ENCODE results near the gene EFNA5. TPM values are rescaled to one million over a fixed set of nuclear protein-coding genes. Genes with fewer than 3 reads are reported as not detected.
A peak's percentile ranks its signal among the peaks of the same experiment; 100 is the strongest.

Gene EFNA5
- total RNA-seq, 1 donor from 2014 or later = 10.2 TPM

- DNase-seq = no peak
- peaks cover 3% of the 10 kb centered on the region for H3K27me3 ChIP-seq (ENCODE audit: low read depth)
- no peaks in the 10 kb centered on the region for H3K4me1 ChIP-seq
- no peak overlapping the region for H3K27ac ChIP-seq
- TF ChIP-seq CTCF (IDR thresholded peaks at IDR 0.05) = no peak
- H3K4me3 ChIP-seq = no peak overlapping the region
- no peak for ATAC-seq
- intact Hi-C loops (cut with DNase I) = no loop called here
- no peaks in the 10 kb centered on the region for H3K9me3 ChIP-seq
- H3K36me3 ChIP-seq = no peaks in the 10 kb centered on the region
Observed at GRCh38 chr5:107680099-107680498, 9.4 kb upstream of the EFNA5 start.

GRCh38 chr5:107676702-107677101 is 6.0 kb upstream of the EFNA5 start:
- H3K9me3 ChIP-seq = no peaks in the 10 kb centered on the region
- no peaks in the 10 kb centered on the region for H3K36me3 ChIP-seq
- H3K4me1 ChIP-seq = peaks cover 19% of the 10 kb centered on the region
- TF ChIP-seq CTCF (IDR thresholded peaks at IDR 0.05) = no peak
- H3K4me3 ChIP-seq = no peak overlapping the region
- ATAC-seq (no peak), DNase-seq (no peak)
- peaks cover 16% of the 10 kb centered on the region for H3K27me3 ChIP-seq (ENCODE audit: low read depth)
- no peak overlapping the region for H3K27ac ChIP-seq
- intact Hi-C loops (cut with DNase I) = no loop called here

GRCh38 chr5:107675201-107675600 is 4.5 kb upstream of the EFNA5 start:
- H3K4me3 ChIP-seq = no peak overlapping the region
- H3K4me1 ChIP-seq = peaks cover 31% of the 10 kb centered on the region
- ATAC-seq (no peak), DNase-seq (no peak)
- H3K9me3 ChIP-seq = no peaks in the 10 kb centered on the region
- no peaks in the 10 kb centered on the region for H3K36me3 ChIP-seq
- H3K27me3 ChIP-seq (ENCODE audit: low read depth) = peaks cover 30% of the 10 kb centered on the region
- intact Hi-C loops (cut with DNase I) = no loop called here
- H3K27ac ChIP-seq = no peak overlapping the region
- no peak for TF ChIP-seq CTCF (IDR thresholded peaks at IDR 0.05)

- TF ChIP-seq CTCF (IDR thresholded peaks at IDR 0.05) = no peak
- Histone ChIP-seq H3K27ac (no peak overlapping the region), H3K27me3 (ENCODE audit: low read depth) (peaks cover 35% of the 10 kb centered on the region), H3K4me3 (no peak overlapping the region), H3K36me3 (no peaks in the 10 kb centered on the region), H3K9me3 (no peaks in the 10 kb centered on the region), H3K4me1 (peaks cover 35% of the 10 kb centered on the region)
- no peak for DNase-seq
- intact Hi-C loops (cut with DNase I) = no loop called here
- no peak for ATAC-seq
Observed at GRCh38 chr5:107674655-107675054, 3.9 kb upstream of the EFNA5 start.

- TF ChIP-seq CTCF (IDR thresholded peaks at IDR 0.05) = peak; percentile 94
- intact Hi-C loops (cut with DNase I) = no loop called here
- Histone ChIP-seq H3K9me3 (no peaks in the 10 kb centered on the region), H3K4me3 (peak overlapping the region; percentile 71), H3K4me1 (peaks cover 39% of the 10 kb centered on the region), H3K36me3 (no peaks in the 10 kb centered on the region), H3K27me3 (ENCODE audit: low read depth) (peaks cover 46% of the 10 kb centered on the region), H3K27ac (peak overlapping the region; percentile 53)
- DNase-seq = peak; percentile 84
- ATAC-seq = peak; percentile 73 to 85
Observed at GRCh38 chr5:107673368-107674136, 2.8 kb upstream of the EFNA5 start.

All from lower lobe of right lung (tissue), 2 donors.